CD4-positive, alpha-beta T cell treated with Interleukin-21 for 1 hour (primary cell): ENCODE data around the gene IL4.
"Not testable (repeated sequence)": the region's sequence is repeated elsewhere in the genome, so short reads cannot be mapped to it uniquely, and the experiment has no call there.

Source experiments
- DNase-seq: peaks from one replicate; pipeline ENCODE4 v3.0.0-alpha.2; 2020

IL4 gene

DNA sequence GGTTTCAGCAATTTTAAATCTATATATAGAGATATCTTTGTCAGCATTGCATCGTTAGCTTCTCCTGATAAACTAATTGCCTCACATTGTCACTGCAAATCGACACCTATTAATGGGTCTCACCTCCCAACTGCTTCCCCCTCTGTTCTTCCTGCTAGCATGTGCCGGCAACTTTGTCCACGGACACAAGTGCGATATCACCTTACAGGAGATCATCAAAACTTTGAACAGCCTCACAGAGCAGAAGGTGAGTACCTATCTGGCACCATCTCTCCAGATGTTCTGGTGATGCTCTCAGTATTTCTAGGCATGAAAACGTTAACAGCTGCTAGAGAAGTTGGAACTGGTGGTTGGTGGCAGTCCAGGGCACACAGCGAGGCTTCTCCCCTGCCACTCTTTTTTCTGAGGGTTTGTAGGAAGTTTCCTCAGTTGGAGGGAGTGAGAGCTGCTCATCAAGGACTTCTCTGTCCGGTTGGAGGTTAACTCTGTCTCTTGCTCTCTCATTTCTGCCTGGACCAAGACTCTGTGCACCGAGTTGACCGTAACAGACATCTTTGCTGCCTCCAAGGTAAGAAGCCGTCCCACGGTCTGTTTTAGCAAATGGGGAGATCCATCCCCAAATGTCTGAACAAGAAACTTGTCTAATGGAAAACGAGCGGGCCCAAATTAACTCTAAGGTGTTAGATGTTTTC, at the start of gene IL4:
Gene IL4, plus strand, starts transcription at position 51 of the 692 bp plus-strand sequence. Its CDS starts 62 bp downstream, at position 113.
- DNase-seq: peak; percentile 11

DNA sequence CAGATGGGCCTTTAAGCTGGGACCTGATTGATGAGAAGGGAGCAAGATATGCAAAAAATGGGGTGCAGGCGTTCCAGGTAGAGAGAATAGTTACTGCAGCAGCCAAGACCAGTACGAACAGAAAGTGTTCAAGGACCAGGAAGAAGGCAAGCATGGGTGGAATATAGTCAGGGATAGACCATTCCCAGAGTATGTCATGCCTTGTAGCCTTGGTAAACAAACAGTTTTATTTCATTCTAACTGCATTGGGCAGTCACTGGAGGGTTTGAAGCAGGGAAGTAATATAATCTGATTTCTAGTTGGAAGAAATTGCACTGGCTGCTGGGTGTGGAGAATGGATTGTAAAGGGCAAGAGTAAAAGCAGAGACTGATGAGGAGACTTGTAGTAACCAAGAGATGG, 46.3 kb upstream of the IL4 start:
- no peak for DNase-seq

DNA sequence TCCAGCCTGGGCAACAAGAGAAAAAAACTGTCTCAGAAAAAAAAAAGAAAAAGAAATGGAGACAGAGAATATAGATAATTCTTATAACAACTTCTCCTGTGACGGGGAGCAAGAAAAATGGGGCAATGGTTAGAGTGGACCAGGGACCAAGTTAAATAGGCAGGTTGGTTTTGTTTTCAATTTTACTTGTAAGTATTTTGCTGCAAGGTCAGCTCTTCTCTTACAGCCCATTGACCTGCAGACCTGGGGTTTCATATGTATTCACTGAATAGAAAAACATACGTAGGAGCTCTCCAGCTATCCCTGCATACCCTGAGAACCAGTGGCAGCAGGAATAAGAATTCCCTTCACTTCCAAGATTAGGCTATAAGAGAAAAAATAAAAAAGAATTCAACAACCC, 45.0 kb upstream of the IL4 start:
- DNase-seq: no peak

DNA sequence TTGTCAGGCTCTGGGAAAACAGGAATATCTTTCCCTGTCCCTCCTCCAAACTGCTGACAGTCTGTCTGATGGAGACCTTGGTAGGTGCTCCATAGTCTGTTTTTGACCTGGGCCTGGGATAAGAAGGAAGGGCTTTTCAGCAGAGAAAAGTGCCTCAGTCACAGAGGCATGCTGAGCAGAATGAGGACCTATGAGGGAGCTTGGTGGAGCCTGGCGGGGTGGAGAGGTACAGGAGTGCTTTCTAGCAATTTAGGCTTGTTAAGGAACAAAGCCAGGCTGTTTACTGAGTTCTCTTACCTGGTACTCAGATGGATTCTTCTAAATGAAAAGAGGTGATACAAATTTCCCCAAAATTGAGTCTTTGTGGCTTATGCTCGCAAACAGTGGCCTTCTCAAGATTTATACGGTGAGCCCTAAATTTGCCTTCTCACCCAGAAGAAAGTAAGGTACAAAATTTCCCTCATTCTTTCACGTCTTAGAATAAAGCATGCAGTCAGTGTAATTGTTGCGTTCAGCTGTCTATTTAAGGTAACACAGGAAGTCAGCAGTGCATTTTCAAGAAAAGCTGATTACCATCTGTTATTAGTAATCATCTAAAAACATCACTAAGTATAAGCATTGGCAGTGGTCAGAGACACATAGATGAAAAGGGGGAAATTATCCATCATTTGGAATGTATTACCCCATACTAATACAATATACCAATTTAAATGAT, 44.4 kb upstream of the IL4 start:
- peak; percentile 35 for DNase-seq

DNA sequence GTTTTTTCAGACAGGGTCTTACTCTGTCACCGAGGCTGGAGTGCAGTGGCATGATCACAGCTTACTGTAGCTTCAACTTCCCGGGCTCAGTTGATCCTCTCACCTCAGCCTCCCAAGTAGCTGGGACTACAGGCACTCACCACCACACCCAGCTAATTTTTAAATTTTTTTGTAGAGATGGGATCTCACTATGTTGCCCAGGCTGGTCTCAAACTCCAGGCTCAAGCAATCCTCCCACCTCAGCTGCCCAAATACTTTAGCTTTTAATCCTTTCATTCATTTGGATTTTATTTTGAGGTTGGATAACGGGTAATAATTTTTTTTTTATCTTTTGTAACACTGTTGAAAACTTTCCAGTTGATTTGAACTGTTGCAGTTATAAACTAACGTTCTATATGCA, 40.2 kb upstream of the IL4 start:
- not testable (repeated sequence) for DNase-seq

DNA sequence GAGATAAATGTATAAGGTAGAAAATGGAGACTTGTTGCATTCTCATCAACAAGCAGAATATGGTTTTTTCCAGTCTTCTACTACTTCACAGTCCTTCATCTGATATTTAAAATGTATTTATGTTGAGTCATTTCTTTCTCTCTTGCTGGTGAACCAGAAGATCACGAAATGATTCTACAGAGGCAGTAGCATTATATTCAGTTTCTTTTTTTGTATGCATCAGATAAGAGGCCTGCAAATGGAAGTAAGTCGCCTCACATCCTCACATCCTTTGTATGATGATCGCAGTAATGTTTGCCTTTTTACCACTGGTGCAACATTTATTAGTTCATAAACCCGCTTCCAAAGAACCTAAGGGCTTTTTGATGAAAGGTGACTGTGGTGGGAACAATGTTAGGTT, 37.9 kb upstream of the IL4 start:
- no peak for DNase-seq

DNA sequence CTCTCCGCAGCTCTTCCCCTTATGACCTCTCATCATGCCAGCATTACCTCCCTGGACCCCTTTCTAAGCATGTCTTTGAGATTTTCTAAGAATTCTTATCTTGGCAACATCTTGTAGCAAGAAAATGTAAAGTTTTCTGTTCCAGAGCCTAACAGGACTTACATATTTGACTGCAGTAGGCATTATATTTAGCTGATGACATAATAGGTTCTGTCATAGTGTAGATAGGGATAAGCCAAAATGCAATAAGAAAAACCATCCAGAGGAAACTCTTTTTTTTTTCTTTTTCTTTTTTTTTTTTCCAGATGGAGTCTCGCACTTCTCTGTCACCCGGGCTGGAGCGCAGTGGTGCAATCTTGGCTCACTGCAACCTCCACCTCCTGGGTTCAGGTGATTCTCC, 36.5 kb upstream of the IL4 start:
- DNase-seq: no peak

DNA sequence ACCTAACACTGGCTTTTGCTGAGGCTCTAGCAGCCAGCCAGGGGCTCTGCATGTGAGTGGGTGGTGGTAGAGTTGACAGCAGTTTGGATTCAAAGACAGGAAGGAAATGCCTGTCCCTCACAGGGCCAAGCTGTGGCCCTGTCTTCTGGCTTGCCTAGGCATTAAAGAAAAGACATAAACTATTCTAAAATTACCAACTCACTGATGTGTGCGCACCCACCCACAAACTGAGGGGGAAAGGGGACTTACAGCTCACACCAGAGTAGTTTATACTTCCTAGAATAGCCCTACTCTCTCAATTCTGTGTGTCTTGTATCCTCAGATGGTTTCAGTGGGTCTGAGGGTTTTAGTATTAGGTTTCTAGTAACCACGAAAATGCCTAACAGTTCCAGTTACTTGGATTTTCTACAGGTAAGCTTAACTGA, 34.1 kb upstream of the IL4 start:
- no peak for DNase-seq

DNA sequence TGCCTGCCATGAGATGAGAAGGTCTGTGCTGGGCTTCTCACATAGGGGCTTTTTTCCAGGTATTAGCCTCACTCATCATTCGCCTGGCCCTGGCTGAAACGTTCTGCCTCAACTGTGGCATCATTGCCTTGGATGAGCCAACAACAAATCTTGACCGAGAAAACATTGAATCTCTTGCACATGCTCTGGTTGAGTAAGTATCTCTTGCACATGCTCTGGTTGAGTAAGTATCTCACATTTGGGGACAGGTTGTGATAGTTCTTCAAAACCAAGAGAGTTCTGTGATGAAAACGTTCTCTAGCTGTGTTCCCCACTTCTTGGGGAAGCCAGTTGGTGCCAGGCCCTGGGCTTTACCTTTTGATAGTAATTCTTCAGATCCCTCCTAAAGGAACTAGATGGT, 33.2 kb upstream of the IL4 start:
- no peak for DNase-seq

DNA sequence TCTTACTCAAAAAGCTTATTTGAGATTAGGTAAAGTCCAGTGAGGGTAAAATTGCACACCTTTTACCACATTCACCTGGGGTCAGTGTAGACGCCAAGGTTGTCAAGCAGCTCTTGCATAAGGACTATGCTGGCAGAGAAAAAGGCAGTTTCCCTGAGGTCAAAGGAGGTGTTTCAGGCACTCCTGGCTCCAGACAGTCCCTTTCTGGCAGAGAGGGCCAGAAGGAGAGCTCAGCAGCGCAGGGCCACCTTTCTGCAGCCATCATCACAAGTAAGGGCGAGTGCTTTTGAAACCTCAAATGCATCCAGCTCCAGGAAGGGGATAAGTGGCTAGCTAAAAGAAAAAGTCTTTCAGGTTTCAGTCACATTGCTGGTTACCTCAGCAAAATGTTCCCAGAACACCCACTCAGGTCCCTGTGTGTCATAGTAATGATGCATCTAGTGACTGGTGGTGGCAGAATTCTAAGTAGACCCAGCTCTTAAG, 32.5 kb upstream of the IL4 start:
- DNase-seq: no peak

DNA sequence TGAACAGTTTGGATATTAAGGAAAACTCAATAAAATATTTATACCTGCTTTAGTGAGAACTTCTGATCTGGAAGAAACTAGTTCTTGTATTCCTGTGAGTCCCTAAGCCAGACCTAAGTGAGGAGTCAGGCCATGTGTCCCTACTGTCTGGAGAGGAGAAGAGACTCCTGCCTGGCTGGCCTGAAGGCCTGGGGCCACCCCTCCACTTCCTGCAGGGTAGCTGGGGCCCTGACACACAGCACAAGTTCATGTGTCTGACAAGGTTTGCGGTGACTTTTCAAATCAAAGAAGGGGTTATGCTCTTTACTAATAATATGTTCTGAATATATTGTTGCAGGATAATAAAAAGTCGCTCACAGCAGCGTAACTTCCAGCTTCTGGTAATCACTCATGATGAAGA, 31.9 kb upstream of the IL4 start:
- no peak for DNase-seq

DNA sequence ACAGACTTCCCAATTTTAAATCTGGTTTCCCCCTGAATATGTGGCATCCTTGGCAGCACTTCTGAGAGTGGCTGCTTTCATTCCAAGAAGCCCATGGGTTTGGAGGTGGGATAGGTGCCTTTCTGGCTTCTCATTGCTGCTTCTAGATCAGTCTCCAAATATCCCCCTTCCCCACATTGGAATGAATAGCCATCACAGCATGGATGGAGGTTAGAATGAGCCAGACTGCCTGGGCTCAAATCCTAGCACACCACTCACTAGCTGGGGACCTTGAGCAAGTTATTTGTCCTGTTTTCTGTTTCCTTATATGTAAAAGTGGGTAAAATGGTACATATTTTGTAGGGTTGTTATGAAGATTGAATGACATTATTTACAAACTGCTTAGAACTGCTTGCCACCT, 29.6 kb upstream of the IL4 start:
- no peak for DNase-seq

DNA sequence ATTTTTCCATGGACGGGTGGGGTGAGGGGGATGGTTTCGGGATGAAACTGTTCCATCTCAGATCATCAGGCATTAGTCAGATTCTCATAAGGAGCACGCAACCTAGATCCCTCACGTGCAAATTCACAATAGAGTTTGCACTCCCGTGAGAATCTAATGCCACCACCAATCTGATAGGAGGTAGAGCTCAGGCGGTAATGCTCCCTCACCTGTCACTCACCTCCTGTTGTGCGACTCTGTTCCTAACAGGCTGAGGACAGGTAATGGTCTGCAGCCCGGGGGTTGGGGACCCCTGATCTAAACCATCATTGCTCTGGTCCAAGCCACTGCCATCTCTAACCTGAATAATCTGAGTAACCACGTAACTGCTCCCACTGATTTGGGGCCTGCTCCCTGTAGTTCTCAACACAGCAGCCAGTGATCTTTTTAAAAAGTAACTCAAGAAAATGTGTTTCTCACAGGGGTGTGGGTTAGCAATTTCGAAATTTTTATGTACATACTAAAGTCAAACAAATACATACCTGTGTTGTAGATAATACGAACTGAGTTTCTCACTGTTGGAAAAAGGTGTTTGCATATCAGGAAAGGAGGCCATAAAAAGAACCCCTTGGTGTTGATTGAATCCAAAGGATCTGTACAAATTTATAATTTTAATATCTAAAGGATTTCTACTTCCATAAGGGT, 27.1 kb upstream of the IL4 start:
- no peak for DNase-seq

DNA sequence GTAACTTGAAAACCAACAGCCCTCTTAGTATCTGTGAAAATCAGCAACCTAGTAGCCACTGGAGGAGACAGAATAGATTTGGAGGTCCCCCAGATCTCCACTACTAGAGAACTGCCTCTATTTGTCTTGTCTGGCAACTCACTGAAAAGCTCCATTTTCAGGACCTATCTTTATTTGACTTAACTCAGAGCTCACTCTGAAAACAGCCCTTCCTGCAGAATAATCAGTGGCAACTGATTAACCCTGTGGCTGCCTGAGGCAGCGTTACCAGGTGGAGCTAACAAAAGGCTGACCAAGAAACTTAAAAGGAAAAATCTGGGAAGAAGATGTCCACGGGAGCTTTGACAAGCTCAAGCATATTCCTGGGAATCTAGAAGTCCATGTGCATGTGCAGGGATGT, 26.3 kb upstream of the IL4 start:
- no peak for DNase-seq

DNA sequence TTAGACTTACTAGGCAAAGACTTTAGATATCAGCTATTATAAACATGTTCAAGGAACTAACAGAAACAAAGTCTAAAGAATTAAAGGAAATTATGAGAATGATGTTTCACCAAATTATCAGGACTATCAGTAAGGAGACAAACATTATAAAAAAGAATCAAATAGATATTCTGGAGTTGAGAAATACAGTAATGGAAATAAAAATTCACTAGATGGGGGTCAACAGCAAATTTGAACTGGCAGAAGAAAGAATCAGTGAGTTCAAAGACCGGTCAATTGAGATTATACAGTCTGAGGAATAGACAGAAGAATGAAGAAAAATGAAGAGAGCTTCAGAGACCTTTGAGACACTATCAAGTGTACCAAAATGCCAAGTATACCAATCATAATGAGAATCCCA, 25.4 kb upstream of the IL4 start:
- no peak for DNase-seq

DNA sequence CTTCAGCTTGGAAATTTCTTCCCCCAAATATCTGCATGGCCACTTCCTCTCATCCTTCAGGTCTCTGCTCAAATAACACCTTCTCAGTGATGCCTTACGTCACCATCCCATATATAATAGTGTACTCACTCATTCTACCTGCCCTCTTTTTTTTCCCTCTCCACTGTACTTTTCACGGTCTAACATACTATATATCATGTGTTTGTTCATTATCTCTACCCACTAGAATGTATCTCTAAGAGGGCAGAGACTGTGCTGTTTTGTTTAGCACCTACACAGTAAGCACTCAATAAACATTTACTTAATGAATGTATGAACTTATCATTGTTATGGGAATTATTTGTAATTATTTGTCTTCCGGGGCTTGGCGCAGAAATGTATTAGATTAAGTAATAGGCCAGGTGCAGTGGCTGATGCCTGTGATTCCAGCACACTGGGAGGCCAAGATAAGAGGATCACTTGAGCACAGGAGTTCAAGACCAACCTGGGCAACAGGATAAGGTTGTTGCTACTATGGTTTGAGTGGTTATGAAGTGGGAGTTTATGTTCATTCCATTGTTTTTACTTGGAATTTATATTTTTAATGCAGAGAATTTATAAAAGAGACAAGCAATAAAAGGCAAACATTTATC, 21.8 kb upstream of the IL4 start:
- DNase-seq: no peak

DNA sequence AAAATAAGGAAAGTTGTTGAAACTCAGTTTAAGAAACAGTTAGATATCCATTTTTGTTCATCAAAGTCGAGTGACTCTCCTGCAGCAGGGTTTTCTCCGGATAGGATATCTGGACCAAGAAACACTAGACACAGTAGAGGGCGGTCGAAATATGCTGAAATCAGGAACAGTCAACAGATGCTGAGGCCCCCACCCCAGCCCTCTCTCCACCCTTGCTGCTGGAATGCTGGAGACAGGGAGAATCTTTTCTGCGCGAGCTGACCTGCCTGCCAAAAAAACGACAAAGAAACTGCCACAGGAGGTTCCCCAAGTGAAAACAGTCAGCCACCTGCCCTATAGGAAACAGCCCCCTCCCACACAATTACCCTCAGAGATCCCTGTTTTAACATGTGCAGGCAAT, 20.1 kb upstream of the IL4 start:
- DNase-seq: no peak

DNA sequence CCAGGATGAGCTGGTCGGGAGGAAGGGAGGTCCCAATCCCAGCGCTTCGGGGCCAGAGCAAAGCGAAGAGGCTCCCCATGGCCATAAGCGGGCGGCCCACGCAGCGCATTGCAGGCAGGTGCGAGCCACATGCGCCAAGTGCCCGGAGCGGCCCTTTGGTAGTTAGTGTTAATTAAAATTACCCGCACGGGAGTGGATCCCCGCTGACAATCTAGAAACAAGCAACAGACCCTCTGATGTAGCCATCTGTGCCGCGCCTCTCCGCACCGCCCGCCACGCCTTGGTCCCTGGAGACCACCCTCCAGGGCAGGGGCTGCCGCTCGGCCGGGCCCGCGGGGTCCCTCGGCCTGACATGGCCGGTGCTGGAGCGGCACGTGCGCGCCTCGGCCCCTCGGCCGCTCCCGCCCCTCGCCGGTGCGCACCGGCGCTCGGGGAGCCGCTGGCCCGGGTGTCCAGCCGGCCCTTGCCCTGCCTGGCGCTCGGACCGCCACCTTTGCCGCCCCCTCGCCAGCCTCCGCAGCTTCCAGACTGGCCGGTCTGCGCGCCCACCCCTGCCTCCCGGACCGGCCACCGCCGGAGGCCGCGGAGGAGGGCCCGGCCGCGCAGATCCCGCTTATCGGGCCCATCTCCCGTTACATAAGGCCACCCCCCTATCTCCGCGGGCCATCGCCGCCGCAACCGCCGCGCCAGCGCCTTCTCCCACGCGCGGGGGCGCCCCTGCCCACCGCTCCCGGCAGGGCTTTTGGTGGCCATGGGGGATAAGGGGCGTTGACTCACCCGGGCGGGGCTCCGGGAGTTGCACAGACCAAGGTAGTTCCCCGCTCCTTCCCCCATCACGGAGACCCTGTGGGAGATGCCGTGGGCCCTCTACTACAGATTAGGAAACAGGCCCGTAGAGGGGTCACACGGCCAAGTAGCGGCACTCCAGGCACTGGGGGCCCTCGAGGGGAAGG, 17.7 kb upstream of the IL4 start:
- peak; percentile 43 for DNase-seq

DNA sequence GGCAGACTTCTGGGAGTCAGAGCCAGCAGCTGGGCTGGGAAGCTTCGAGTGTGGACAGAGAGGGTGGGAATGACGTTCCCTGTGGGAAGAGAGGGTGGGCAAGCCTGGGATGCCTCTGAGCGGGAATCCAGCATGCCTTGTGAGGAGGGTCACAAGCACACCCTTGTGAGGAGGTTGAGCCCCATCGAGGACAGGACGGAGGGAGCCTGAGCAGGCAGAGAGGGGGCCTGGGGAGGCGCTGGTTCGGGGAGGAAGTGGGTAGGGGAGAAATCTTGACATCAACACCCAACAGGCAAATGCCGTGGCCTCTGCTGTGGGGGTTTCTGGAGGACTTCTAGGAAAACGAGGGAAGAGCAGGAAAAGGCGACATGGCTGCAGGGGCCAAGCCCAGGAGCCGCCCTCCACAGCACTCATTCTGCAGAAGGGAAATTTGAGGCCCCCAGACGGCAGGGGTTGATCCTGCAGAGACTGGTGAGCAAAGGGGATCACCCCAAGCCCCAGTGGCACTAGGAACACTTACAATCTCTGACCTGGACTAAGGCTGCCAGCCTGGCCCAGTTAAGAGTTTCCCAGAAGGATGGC, 16.9 kb upstream of the IL4 start:
- no peak for DNase-seq

DNA sequence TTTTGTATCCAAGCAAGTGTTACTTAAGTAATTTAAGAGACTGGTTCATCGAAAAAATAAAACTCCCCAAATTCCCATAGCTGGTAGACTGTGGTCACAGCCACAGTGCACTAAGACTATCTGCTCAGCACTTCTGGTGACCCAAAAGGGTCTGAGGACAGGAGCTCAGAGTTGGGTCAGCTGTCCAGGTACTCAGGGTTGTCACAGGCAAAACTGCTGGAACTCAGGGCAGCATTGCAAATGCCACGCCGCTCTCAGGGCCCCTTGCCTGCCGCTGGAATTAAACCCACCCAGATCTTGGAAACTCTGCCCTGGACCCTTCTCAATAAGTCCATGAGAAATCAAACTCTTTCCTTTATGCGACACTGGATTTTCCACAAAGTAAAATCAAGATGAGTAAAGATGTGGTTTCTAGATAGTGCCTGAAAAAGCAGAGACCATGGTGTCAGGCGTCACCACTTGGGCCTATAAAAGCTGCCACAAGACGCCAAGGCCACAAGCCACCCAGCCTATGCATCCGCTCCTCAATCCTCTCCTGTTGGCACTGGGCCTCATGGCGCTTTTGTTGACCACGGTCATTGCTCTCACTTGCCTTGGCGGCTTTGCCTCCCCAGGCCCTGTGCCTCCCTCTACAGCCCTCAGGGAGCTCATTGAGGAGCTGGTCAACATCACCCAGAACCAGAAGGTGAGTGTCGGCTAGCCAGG, 16.0 kb upstream of the IL4 start, which contains the start of gene IL13:
Gene IL13, plus strand, starts transcription at position 498 of the 705 bp plus-strand sequence. Its CDS starts 14 bp downstream, at position 512.
- DNase-seq: no peak
